Measurements from ENCODE around the gene ADGRL1. TPM values are rescaled to one million over a fixed set of nuclear protein-coding genes. Genes with fewer than 3 reads are reported as not detected.

Gene ADGRL1
- total and polyA plus RNA-seq, 2 of the 8 experiments (the other 6 are each of a cell fraction or from before 2014, with no cell fraction given): 95.6 to 112 TPM

- H4K8ac ChIP-seq (ENCODE audit: extremely low read depth, insufficient read depth, low read length): no peak overlapping the region
- no peak for FAIRE-seq
- 0 out of 4 replicates have a peak, but pooled peaks cover 0 to 3% of the 10 kb centered on the region in 2 experiments for H3K79me2 ChIP-seq (ENCODE audit: control insufficient read depth in 1 of 2, insufficient read depth in 2 of 2, low read length in 2 of 2)
- no peak overlapping the region for H2BK5ac ChIP-seq (ENCODE audit: low read depth, low read length)
- H2AK5ac ChIP-seq (ENCODE audit: low read depth, low read length): no peak overlapping the region
- H3K4me2 ChIP-seq (ENCODE audit: insufficient read depth in 1 of 2, low read depth in 2 of 2, low read length in 2 of 2): no peak overlapping the region; a peak in 1 of 4 replicates
- 92% methylated on average over 5 of the region's 5 CpGs; no CpG with 5 or more reads in 1 of the 2 experiments for WGBS, 2 experiments (ENCODE audit: extremely low coverage in 1 of 2, insufficient coverage in 1 of 2, insufficient read length in 1 of 2, insufficient replicate concordance in 2 of 2, low coverage in 1 of 2, low lambda C conversion rate in 2 of 2, missing lambda C conversion rate in 1 of 2)
- H3K4me1 ChIP-seq (replicated peaks in 1 of 4; ENCODE audit: control insufficient read depth in 3 of 4, insufficient read depth in 4 of 4, low read length in 3 of 4): peaks cover 11 to 35% (median 21%) of the 10 kb centered on the region in 4 experiments
- H3K14ac ChIP-seq (ENCODE audit: insufficient read length): no peak overlapping the region
- H3K4me3 ChIP-seq (ENCODE audit: extremely low read depth in 1 of 4, insufficient read depth in 2 of 4, low read depth in 3 of 4, low read length in 4 of 4): no peak overlapping the region
- no peak overlapping the region for H2BK120ac ChIP-seq (replicated peaks; ENCODE audit: low read depth, low read length)
- H3K23me2 ChIP-seq (ENCODE audit: low read depth, low read length): peaks cover 8% of the 10 kb centered on the region
- no peak overlapping the region for H3K23ac ChIP-seq (ENCODE audit: insufficient read length)
- no peaks in the 10 kb centered on the region for H3K9me3 ChIP-seq (ENCODE audit: insufficient read depth in 2 of 2, low read depth in 1 of 2, low read length in 1 of 2)
- peaks cover under 1% of the 10 kb centered on the region for H3K79me1 ChIP-seq (ENCODE audit: low read depth, low read length)
- no peak overlapping the region for H3K4ac ChIP-seq (replicated peaks; ENCODE audit: insufficient read length, low read depth, low read length)
- no peak overlapping the region for H2BK20ac ChIP-seq (ENCODE audit: low read length)
- no peak overlapping the region for H3K56ac ChIP-seq (replicated peaks; ENCODE audit: insufficient read length, low read depth, low read length)
- CTCF ChIA-PET (ENCODE audit: partially characterized antibody): interaction anchor here (0.8 to 11.3 kb wide), 16 partner anchors 8 to 235 kb away, joined by 3 to 105 read pairs (median 8); partner anchors contain the start of genes ASF1B and C19orf67
- H3K18ac ChIP-seq (ENCODE audit: extremely low read depth, low read length): no peak overlapping the region
- H4K5ac ChIP-seq (ENCODE audit: insufficient read length, low read depth, low read length): no peak overlapping the region
- H4K91ac ChIP-seq (replicated peaks; ENCODE audit: insufficient read length, low read length): no peak overlapping the region
- peaks cover 0 to 5% (median 2%) of the 10 kb centered on the region in 4 experiments; a peak in 1 of 8 replicates for H3K36me3 ChIP-seq (ENCODE audit: control insufficient read depth in 2 of 4, insufficient read depth in 4 of 4, low read length in 3 of 4)
- H4K20me1 ChIP-seq (replicated peaks in 1 of 2; ENCODE audit: control insufficient read depth in 1 of 2, insufficient read depth in 2 of 2, low read length in 2 of 2): peaks cover 7 to 15% of the 10 kb centered on the region in 2 experiments
- no peak overlapping the region for H2BK12ac ChIP-seq (ENCODE audit: low read depth, low read length)
- no peak overlapping the region for H3K27ac ChIP-seq (ENCODE audit: low read depth, low read length)
- DNase-seq (ENCODE audit: low read depth in 1 of 2, low spot score in 2 of 2): no peak
- POLR2A ChIA-PET (ENCODE audit: partially characterized antibody): interaction anchor here (1.4 to 4.2 kb wide), 2 partner anchors 10 to 21 kb away, joined by 3 to 24 read pairs; partner anchors contain the start of gene ASF1B
- no peaks in the 10 kb centered on the region; a peak in 2 of 7 replicates for H3K27me3 ChIP-seq (replicated peaks in 1 of 4; ENCODE audit: control insufficient read depth in 3 of 4, extremely low read depth in 1 of 4, insufficient read depth in 3 of 4, low read length in 3 of 4)
- no peak overlapping the region for H2AFZ ChIP-seq (ENCODE audit: low read length)
- H3K9ac ChIP-seq (replicated peaks in 1 of 4; ENCODE audit: extremely low read depth in 1 of 4, low read depth in 3 of 4, low read length in 3 of 4): no peak overlapping the region
- H2BK15ac ChIP-seq (ENCODE audit: low read length): no peak overlapping the region
- TF ChIP-seq SIN3A (conservative IDR thresholded peaks at IDR 0.05 in 1 of 2, IDR thresholded peaks at IDR 0.05 in 1 of 2; ENCODE audit: low read depth in 1 of 2, low read length in 2 of 2): no peak
- TF ChIP-seq GTF2F1 (IDR thresholded peaks at IDR 0.05; ENCODE audit: borderline replicate concordance, low read depth, low read length): no peak
- no peak for TF ChIP-seq POLR2A (IDR thresholded peaks at IDR 0.05; ENCODE audit: control extremely low read depth in 1 of 2, low read depth in 2 of 2, low read length in 2 of 2)
- TF ChIP-seq BACH1 (IDR thresholded peaks at IDR 0.05; ENCODE audit: low read length): no peak
- TF ChIP-seq MAX (IDR thresholded peaks at IDR 0.05): no peak
- no peak for TF ChIP-seq RXRA (IDR thresholded peaks at IDR 0.05; ENCODE audit: insufficient read depth, low read depth, low read length)
- no peak for TF ChIP-seq CTBP2 (IDR thresholded peaks at IDR 0.05; ENCODE audit: borderline replicate concordance, insufficient read depth, insufficient read length, low read length)
- TF ChIP-seq RAD21 (IDR thresholded peaks at IDR 0.05 in 1 of 2, conservative IDR thresholded peaks at IDR 0.05 in 1 of 2; ENCODE audit: low read depth in 2 of 2, low read length in 2 of 2): no peak
- TF ChIP-seq SRF (IDR thresholded peaks at IDR 0.05; ENCODE audit: low read depth, low read length): no peak
- no peak for TF ChIP-seq USF2 (IDR thresholded peaks at IDR 0.05; ENCODE audit: low read length)
- no peak for TF ChIP-seq CREB1 (IDR thresholded peaks at IDR 0.05)
- TF ChIP-seq CBX5 (IDR thresholded peaks at IDR 0.05; ENCODE audit: low read depth, low read length): no peak
Measured at GRCh38 chr19:14115756-14116155, 90.2 kb downstream of the ADGRL1 start.
